K562 (cell line): ENCODE results near the gene PAF1. TPM values are rescaled to one million over a fixed set of nuclear protein-coding genes. Genes with fewer than 3 reads are reported as not detected.
A peak's percentile ranks its signal among the peaks of the same experiment; 100 is the strongest.

Experiments used
- BRD9 ChIP-seq: fragments of 450-650 bp; IDR thresholded peaks from 2 replicates; pipeline ENCODE4 v1.6.1; 2018; ENCODE audit warnings: low read depth; ENCODE audit not compliant: partially characterized antibody
- ERF ChIP-seq: fragments of 450-650 bp; formaldehyde crosslinking; IDR thresholded peaks from 2 replicates; pipeline ENCODE4 v1.4.0; 2020; ENCODE audit warnings: mild to moderate bottlenecking, mixed read lengths
- ETV6 ChIP-seq, 3 experiments: fragments of 150-350 bp in 1 of 3; sonication (generic) in 1 of 3; formaldehyde crosslinking in 1 of 3; IDR thresholded peaks; 2 replicates each; pipeline versions ENCODE4 v1.6.1 to v1.8.0; 2014 to 2022; ENCODE audit warnings: borderline replicate concordance in 2 of 3, low read depth in 2 of 3, antibody characterized with exemption in 1 of 3, low read length in 1 of 3, mild to moderate bottlenecking in 1 of 3, missing genetic modification reagents in 1 of 3
- FOXJ3 ChIP-seq: sonication (generic); formaldehyde crosslinking; IDR thresholded peaks from 2 replicates; pipeline ENCODE4 v1.4.0; 2020; ENCODE audit warnings: mild to moderate bottlenecking, missing genetic modification reagents
- FUS ChIP-seq: fragments of 200-400 bp; formaldehyde crosslinking; optimal IDR thresholded peaks from 2 replicates; pipeline ENCODE3; 2017; ENCODE audit warnings: low read depth, low read length
- GATAD2B ChIP-seq: fragments of 450-650 bp; IDR thresholded peaks from 2 replicates; pipeline ENCODE4 v1.6.1; 2017; ENCODE audit warnings: mild to moderate bottlenecking, borderline replicate concordance
- GTF2A2 ChIP-seq: IDR thresholded peaks from 2 replicates; pipeline ENCODE4 v1.6.1; 2016; ENCODE audit warnings: mild to moderate bottlenecking, missing genetic modification characterization, missing compliant biosample characterization
- IRF2 ChIP-seq: sonication (generic); formaldehyde crosslinking; IDR thresholded peaks from 2 replicates; pipeline ENCODE4 v1.8.1; 2022; ENCODE audit warnings: mild to moderate bottlenecking, missing genetic modification reagents
- MTF1 ChIP-seq: fragments of 250-450 bp; sonication (Bioruptor Pico); IDR thresholded peaks from 2 replicates; pipeline ENCODE4 v1.9.0; 2021; ENCODE audit warnings: moderate library complexity, mild to moderate bottlenecking, inconsistent platforms, borderline replicate concordance
- POLR3G ChIP-seq: IDR thresholded peaks from 2 replicates; pipeline ENCODE4 v1.6.1; 2011; ENCODE audit not compliant: insufficient read length, insufficient replicate concordance; ENCODE audit errors: extremely low read depth
- PTTG1 ChIP-seq: fragments of 450-650 bp; IDR thresholded peaks from 2 replicates; pipeline ENCODE4 v1.6.1; 2016; ENCODE audit warnings: low read depth, mild to moderate bottlenecking, missing genetic modification characterization, missing compliant biosample characterization
- RBM22 ChIP-seq: fragments of 200-400 bp; formaldehyde crosslinking; IDR thresholded peaks from 2 replicates; pipeline ENCODE4 v1.6.1; 2018; ENCODE audit warnings: low read length, low read depth; ENCODE audit not compliant: poor library complexity, severe bottlenecking
- SETDB1 ChIP-seq: IDR thresholded peaks from one replicate; pipeline ENCODE4 v1.6.1; 2012; ENCODE audit warnings: low read length, control low read depth, inconsistent platforms
- SIRT6 ChIP-seq: IDR thresholded peaks from one replicate; pipeline ENCODE4 v1.6.1; 2012; ENCODE audit warnings: low read depth, mild to moderate bottlenecking, control low read depth, inconsistent platforms, low read length, moderate library complexity
- SIX5 ChIP-seq, 2 experiments: IDR thresholded peaks; 2 replicates each; pipeline ENCODE4 v1.6.1; 2011; ENCODE audit warnings: low read length in 2 of 2, borderline replicate concordance in 1 of 2, low read depth in 1 of 2, mild to moderate bottlenecking in 1 of 2, moderate library complexity in 1 of 2; ENCODE audit not compliant: insufficient read depth in 1 of 2
- ZNF584 ChIP-seq: fragments of 200-800 bp; sonication (Bioruptor generic); IDR thresholded peaks from 2 replicates; pipeline ENCODE4 v1.6.1; 2016; ENCODE audit warnings: low read depth, mild to moderate bottlenecking, missing genetic modification characterization, missing compliant biosample characterization
- polyA plus RNA-seq, 8 experiments: library from polyadenylated mRNA; depleted of rRNA in 4 of 8; stranded (reverse) in 5 of 8; unstranded in 3 of 8; fragments of >200 nt; fragmentation: Nextera tagmentation in 2 of 8; fragmentation: Illumina TruSeq in 1 of 8; extraction: Ambion mirVana in 2 of 8; extraction: Trizol in 1 of 8; gene quantifications; 2 replicates each; pipeline versions ENCODE4 v1.2.1 to v1.2.3, GENCODE V29; 2011 to 2014; ENCODE audit warnings: inconsistent platforms in 1 of 8, missing spikeins in 1 of 8
- total RNA-seq, 7 experiments: library from RNA; depleted of rRNA in 6 of 7; stranded (reverse); fragments of >200 nt in 6 of 7; fragmentation: Illumina TruSeq in 2 of 7; extraction: Trizol in 2 of 7; gene quantifications; 2 replicates each; pipeline versions ENCODE4 v1.2.1 to v1.2.3, GENCODE V29; 2011 to 2021; ENCODE audit warnings: low replicate concordance in 1 of 7
- TF ChIP-seq, protein P1 (sequence below): IDR thresholded peaks from 2 replicates; pipeline ENCODE4 v1.6.1; 2012; ENCODE audit warnings: low read depth, low read length, improper control_type of control experiment, borderline replicate concordance
- TF ChIP-seq, protein P2 (sequence below): fragments of 250-450 bp; sonication (Bioruptor Pico); IDR thresholded peaks from 2 replicates; pipeline ENCODE4 v1.9.0; 2021; ENCODE audit warnings: mild to moderate bottlenecking
- TF ChIP-seq, protein P3 (sequence below): fragments of 250-450 bp; sonication (Bioruptor Pico); IDR thresholded peaks from 2 replicates; pipeline ENCODE4 v1.9.0; 2021; ENCODE audit warnings: mild to moderate bottlenecking, inconsistent platforms
- TF ChIP-seq, protein P4 (sequence below): IDR thresholded peaks from 2 replicates; pipeline ENCODE4 v1.6.1; 2014; ENCODE audit warnings: antibody characterized with exemption

Gene PAF1
- total and polyA plus RNA-seq, 9 of the 15 experiments (the other 6 are each of a cell fraction or from before 2014, with no cell fraction given): 1.5 to 45.0 (median 33.8) TPM

DNA sequence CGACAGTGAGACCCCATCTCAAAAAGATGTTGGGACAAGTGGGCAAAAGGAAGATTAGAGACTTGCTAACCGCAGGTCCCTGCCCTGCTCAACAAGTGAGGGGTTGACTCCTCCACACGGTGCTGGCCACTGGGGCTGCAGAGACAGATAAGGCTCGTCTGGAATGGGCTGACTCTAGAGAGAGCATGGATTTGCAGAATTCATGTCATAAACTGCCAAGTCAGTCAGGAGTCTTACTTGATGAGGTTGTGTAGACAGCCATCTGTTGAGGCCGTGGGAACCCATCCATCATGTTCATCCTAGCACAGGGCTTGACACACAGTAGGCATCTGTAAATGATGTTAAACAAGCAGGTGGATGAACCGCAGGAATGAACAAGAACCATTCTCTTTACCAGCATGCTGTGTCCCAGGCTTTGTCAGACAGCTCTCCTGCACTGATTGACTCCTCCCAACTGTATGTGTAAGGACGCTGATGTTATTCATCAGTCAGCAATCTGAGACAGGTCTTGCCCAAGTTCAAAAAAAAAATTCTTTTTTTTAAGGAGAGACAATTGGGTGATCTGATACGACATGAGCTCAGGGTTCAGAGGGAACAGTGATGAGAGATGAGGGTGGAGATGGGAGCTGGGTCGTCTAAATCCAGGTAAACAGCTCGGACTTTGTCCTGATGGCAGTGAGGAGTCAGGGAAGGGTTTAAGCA is 8.8 kb downstream of the PAF1 start (continued):
- TF ChIP-seq, protein P1, sequence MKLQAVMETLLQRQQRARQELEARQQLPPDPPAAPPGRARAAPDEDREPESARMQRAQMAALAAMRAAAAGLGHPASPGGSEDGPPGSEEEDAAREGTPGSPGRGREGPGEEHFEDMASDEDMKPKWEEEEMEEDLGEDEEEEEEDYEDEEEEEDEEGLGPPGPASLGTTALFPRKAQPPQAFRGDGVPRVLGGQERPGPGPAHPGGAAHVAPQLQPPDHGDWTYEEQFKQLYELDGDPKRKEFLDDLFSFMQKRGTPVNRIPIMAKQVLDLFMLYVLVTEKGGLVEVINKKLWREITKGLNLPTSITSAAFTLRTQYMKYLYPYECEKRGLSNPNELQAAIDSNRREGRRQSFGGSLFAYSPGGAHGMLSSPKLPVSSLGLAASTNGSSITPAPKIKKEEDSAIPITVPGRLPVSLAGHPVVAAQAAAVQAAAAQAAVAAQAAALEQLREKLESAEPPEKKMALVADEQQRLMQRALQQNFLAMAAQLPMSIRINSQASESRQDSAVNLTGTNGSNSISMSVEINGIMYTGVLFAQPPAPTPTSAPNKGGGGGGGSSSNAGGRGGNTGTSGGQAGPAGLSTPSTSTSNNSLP: no peak
- TF ChIP-seq RBM22 (no peak), SIRT6 (no peak), ETV6 (IDR thresholded peaks at IDR 0.05; ENCODE audit: borderline replicate concordance in 1 of 2, low read depth in 2 of 2, low read length in 1 of 2) (no peak), ETV6 (CRISPR knock-in tag; IDR thresholded peaks at IDR 0.05; ENCODE audit: borderline replicate concordance) (no peak), FOXJ3 (CRISPR knock-in tag) (no peak), ZNF584 (CRISPR knock-in tag) (0 out of 2 replicates have a peak, but pooled peaks have one; percentile 38), IRF2 (CRISPR knock-in tag) (no peak), GATAD2B (no peak; the same call in 1 of the 2 replicates), MTF1 (CRISPR knock-in tag) (no peak), SIX5 (IDR thresholded peaks at IDR 0.05; ENCODE audit: borderline replicate concordance in 1 of 2, insufficient read depth in 1 of 2, low read depth in 1 of 2, low read length in 2 of 2) (no peak), POLR3G (no peak), BRD9 (no peak), PTTG1 (no peak), FUS (no peak), SETDB1 (no peak), GTF2A2 (no peak), ERF (no peak)
- TF ChIP-seq, protein P2, sequence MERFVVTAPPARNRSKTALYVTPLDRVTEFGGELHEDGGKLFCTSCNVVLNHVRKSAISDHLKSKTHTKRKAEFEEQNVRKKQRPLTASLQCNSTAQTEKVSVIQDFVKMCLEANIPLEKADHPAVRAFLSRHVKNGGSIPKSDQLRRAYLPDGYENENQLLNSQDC (CRISPR knock-in tag): no peak
- TF ChIP-seq, protein P3, sequence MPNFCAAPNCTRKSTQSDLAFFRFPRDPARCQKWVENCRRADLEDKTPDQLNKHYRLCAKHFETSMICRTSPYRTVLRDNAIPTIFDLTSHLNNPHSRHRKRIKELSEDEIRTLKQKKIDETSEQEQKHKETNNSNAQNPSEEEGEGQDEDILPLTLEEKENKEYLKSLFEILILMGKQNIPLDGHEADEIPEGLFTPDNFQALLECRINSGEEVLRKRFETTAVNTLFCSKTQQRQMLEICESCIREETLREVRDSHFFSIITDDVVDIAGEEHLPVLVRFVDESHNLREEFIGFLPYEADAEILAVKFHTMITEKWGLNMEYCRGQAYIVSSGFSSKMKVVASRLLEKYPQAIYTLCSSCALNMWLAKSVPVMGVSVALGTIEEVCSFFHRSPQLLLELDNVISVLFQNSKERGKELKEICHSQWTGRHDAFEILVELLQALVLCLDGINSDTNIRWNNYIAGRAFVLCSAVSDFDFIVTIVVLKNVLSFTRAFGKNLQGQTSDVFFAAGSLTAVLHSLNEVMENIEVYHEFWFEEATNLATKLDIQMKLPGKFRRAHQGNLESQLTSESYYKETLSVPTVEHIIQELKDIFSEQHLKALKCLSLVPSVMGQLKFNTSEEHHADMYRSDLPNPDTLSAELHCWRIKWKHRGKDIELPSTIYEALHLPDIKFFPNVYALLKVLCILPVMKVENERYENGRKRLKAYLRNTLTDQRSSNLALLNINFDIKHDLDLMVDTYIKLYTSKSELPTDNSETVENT (CRISPR knock-in tag): no peak
- TF ChIP-seq, protein P4, sequence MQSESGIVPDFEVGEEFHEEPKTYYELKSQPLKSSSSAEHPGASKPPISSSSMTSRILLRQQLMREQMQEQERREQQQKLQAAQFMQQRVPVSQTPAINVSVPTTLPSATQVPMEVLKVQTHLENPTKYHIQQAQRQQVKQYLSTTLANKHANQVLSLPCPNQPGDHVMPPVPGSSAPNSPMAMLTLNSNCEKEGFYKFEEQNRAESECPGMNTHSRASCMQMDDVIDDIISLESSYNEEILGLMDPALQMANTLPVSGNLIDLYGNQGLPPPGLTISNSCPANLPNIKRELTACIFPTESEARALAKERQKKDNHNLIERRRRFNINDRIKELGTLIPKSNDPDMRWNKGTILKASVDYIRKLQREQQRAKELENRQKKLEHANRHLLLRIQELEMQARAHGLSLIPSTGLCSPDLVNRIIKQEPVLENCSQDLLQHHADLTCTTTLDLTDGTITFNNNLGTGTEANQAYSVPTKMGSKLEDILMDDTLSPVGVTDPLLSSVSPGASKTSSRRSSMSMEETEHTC: no peak
